ENCODE data around the gene KRT9. TPM values are rescaled to one million over a fixed set of nuclear protein-coding genes. Genes with fewer than 3 reads are reported as not detected.

The KRT9 gene
- total RNA-seq, 1 donor = not detected

- no peaks in the 10 kb centered on the region for H3K36me3 ChIP-seq (ENCODE audit: insufficient read depth, low read length)
- no peak overlapping the region for H3K4me2 ChIP-seq (ENCODE audit: insufficient read depth, low read length)
- no peak overlapping the region for H3K4me3 ChIP-seq (ENCODE audit: insufficient read depth, low read length)
- peaks cover 19% of the 10 kb centered on the region for H3K4me1 ChIP-seq (ENCODE audit: insufficient read depth, low read length)
- no peak for DNase-seq (ENCODE audit: insufficient read length, low spot score, missing footprints)
- H3K79me2 ChIP-seq (ENCODE audit: insufficient read depth, low read length) = no peaks in the 10 kb centered on the region
- H2AFZ ChIP-seq (ENCODE audit: low read length) = no peak overlapping the region
- no peaks in the 10 kb centered on the region for H4K20me1 ChIP-seq (ENCODE audit: insufficient read depth, low read length)
- no peaks in the 10 kb centered on the region for H3K9me3 ChIP-seq (ENCODE audit: low read depth, low read length)
- no peak overlapping the region for H3K27ac ChIP-seq (ENCODE audit: low read depth, low read length)
- H3K27me3 ChIP-seq (ENCODE audit: insufficient read depth, low read length) = no peaks in the 10 kb centered on the region
- TF ChIP-seq CTCF (IDR thresholded peaks at IDR 0.05; ENCODE audit: extremely low read depth, low read depth, low read length) = no peak
Measured at GRCh38 chr17:41539979-41540701, 31.7 kb downstream of the KRT9 start.

GRCh38 chr17:41539071-41539492, 32.8 kb downstream of the KRT9 start:
- no peak overlapping the region for H3K4me3 ChIP-seq (ENCODE audit: insufficient read depth, low read length)
- peaks cover 19% of the 10 kb centered on the region for H3K4me1 ChIP-seq (ENCODE audit: insufficient read depth, low read length)
- no peak for TF ChIP-seq CTCF (IDR thresholded peaks at IDR 0.05; ENCODE audit: extremely low read depth, low read depth, low read length)
- H3K27ac ChIP-seq (ENCODE audit: low read depth, low read length) = peak overlapping the region; percentile 40
- peak; percentile 49 for DNase-seq (ENCODE audit: insufficient read length, low spot score, missing footprints)
- H4K20me1 ChIP-seq (ENCODE audit: insufficient read depth, low read length) = no peaks in the 10 kb centered on the region
- H3K4me2 ChIP-seq (ENCODE audit: insufficient read depth, low read length) = peak overlapping the region; percentile 33
- no peaks in the 10 kb centered on the region for H3K9me3 ChIP-seq (ENCODE audit: low read depth, low read length)
- no peaks in the 10 kb centered on the region for H3K79me2 ChIP-seq (ENCODE audit: insufficient read depth, low read length)
- H3K36me3 ChIP-seq (ENCODE audit: insufficient read depth, low read length) = no peaks in the 10 kb centered on the region
- H3K27me3 ChIP-seq (ENCODE audit: insufficient read depth, low read length) = no peaks in the 10 kb centered on the region
- H2AFZ ChIP-seq (ENCODE audit: low read length) = peak overlapping the region; percentile 75

GRCh38 chr17:41538565-41538991, 33.3 kb downstream of the KRT9 start:
- Histone ChIP-seq H3K27me3 (ENCODE audit: insufficient read depth, low read length) (no peaks in the 10 kb centered on the region), H3K36me3 (ENCODE audit: insufficient read depth, low read length) (no peaks in the 10 kb centered on the region), H3K4me1 (ENCODE audit: insufficient read depth, low read length) (peaks cover 19% of the 10 kb centered on the region), H4K20me1 (ENCODE audit: insufficient read depth, low read length) (no peaks in the 10 kb centered on the region), H3K79me2 (ENCODE audit: insufficient read depth, low read length) (no peaks in the 10 kb centered on the region), H3K4me2 (ENCODE audit: insufficient read depth, low read length) (peak overlapping the region; percentile 33), H2AFZ (ENCODE audit: low read length) (peak overlapping the region; percentile 75), H3K4me3 (ENCODE audit: insufficient read depth, low read length) (no peak overlapping the region), H3K27ac (ENCODE audit: low read depth, low read length) (peak overlapping the region; percentile 40), H3K9me3 (ENCODE audit: low read depth, low read length) (no peaks in the 10 kb centered on the region)
- peak; percentile 74 for DNase-seq (ENCODE audit: insufficient read length, low spot score, missing footprints)
- TF ChIP-seq CTCF (IDR thresholded peaks at IDR 0.05; ENCODE audit: extremely low read depth, low read depth, low read length) = no peak

- H3K9me3 ChIP-seq (ENCODE audit: low read depth, low read length) = no peaks in the 10 kb centered on the region
- H3K27ac ChIP-seq (ENCODE audit: low read depth, low read length) = no peak overlapping the region
- no peak overlapping the region for H3K4me3 ChIP-seq (ENCODE audit: insufficient read depth, low read length)
- no peaks in the 10 kb centered on the region for H3K79me2 ChIP-seq (ENCODE audit: insufficient read depth, low read length)
- H3K4me2 ChIP-seq (ENCODE audit: insufficient read depth, low read length) = no peak overlapping the region
- H3K4me1 ChIP-seq (ENCODE audit: insufficient read depth, low read length) = peaks cover 19% of the 10 kb centered on the region
- no peaks in the 10 kb centered on the region for H3K36me3 ChIP-seq (ENCODE audit: insufficient read depth, low read length)
- no peak for TF ChIP-seq CTCF (IDR thresholded peaks at IDR 0.05; ENCODE audit: extremely low read depth, low read depth, low read length)
- H3K27me3 ChIP-seq (ENCODE audit: insufficient read depth, low read length) = no peaks in the 10 kb centered on the region
- no peak overlapping the region for H2AFZ ChIP-seq (ENCODE audit: low read length)
- no peak for DNase-seq (ENCODE audit: insufficient read length, low spot score, missing footprints)
- H4K20me1 ChIP-seq (ENCODE audit: insufficient read depth, low read length) = no peaks in the 10 kb centered on the region
Measured at GRCh38 chr17:41537990-41538389, 33.9 kb downstream of the KRT9 start.
